Measurements from ENCODE around the gene SLC22A23.

GRCh38 chr6:3271756-3272155, 185.1 kb downstream of the SLC22A23 start:
- TF ChIP-seq, protein P1, sequence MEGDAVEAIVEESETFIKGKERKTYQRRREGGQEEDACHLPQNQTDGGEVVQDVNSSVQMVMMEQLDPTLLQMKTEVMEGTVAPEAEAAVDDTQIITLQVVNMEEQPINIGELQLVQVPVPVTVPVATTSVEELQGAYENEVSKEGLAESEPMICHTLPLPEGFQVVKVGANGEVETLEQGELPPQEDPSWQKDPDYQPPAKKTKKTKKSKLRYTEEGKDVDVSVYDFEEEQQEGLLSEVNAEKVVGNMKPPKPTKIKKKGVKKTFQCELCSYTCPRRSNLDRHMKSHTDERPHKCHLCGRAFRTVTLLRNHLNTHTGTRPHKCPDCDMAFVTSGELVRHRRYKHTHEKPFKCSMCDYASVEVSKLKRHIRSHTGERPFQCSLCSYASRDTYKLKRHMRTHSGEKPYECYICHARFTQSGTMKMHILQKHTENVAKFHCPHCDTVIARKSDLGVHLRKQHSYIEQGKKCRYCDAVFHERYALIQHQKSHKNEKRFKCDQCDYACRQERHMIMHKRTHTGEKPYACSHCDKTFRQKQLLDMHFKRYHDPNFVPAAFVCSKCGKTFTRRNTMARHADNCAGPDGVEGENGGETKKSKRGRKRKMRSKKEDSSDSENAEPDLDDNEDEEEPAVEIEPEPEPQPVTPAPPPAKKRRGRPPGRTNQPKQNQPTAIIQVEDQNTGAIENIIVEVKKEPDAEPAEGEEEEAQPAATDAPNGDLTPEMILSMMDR (tag by site-specific recombination; IDR thresholded peaks at IDR 0.05), result no peak
- no peak for TF ChIP-seq ZNF175 (tag by site-specific recombination; IDR thresholded peaks at IDR 0.05)
- TF ChIP-seq, protein P2, sequence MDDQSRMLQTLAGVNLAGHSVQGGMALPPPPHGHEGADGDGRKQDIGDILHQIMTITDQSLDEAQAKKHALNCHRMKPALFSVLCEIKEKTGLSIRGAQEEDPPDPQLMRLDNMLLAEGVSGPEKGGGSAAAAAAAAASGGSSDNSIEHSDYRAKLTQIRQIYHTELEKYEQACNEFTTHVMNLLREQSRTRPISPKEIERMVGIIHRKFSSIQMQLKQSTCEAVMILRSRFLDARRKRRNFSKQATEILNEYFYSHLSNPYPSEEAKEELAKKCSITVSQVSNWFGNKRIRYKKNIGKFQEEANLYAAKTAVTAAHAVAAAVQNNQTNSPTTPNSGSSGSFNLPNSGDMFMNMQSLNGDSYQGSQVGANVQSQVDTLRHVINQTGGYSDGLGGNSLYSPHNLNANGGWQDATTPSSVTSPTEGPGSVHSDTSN (CRISPR knock-in tag; IDR thresholded peaks at IDR 0.05), result no peak
- no peak for TF ChIP-seq REST (tag by site-specific recombination; IDR thresholded peaks at IDR 0.05)
